Measurements from ENCODE around the gene GAPVD1.

The GAPVD1 gene

DNA sequence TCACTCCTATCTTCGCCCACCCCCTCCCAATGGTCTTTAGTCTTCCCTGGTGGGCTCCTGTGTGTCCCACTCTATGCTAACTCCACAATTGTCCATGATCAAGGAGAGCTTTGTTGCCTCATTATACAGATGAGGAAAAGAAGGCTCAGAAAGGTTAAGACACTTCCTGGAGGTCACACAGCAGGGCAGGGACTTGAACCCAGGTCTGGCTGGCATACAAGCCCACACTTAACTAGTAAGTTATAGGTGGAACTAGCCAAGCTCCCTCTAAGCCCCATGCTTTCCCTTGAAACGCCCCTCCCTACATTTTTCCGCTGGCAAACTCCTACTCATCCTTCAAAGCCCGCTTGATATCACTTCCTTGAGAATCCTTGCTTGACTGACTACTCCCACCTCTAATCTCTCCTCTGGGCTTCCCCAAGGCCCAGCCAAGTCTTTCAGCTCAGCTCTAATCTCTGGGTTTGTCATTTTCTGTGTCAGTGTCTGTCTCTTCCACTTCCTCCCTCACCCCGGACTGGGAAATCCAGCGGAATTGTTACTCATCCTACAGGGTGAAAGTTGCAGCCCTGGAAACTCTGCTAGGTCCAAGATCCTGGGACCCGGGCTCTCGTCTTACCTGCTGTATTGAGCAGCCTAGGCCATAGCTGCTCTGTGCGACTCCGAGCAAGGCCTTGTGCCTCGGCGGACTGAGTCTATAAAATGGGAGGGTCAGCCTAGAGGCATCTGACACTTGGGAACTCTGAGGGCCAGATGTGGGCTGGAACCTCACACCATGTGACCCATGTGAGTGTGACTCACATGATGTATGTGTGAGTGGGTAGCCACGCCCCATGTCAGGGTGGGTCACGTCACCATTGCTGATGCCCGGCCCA is 144.5 kb downstream of the GAPVD1 start:
- peaks cover 10% of the 10 kb centered on the region for H3K27me3 Mint-ChIP-seq (ENCODE audit: low read depth)
- H3K27ac Mint-ChIP-seq: peak overlapping the region in 2 of 3 experiments; percentile 73 to 78
- no peaks in the 10 kb centered on the region for H3K9me3 Mint-ChIP-seq
- no peak for TF ChIP-seq CTCF (IDR thresholded peaks at IDR 0.05; ENCODE audit: unreplicated experiment in 3 of 3)
- no peaks in the 10 kb centered on the region for H3K36me3 Mint-ChIP-seq (ENCODE audit: low read depth)
- H3K4me3 Mint-ChIP-seq: peak overlapping the region; percentile 78 to 85 (median 83)
- peaks cover 21% of the 10 kb centered on the region for H3K4me1 Mint-ChIP-seq

DNA sequence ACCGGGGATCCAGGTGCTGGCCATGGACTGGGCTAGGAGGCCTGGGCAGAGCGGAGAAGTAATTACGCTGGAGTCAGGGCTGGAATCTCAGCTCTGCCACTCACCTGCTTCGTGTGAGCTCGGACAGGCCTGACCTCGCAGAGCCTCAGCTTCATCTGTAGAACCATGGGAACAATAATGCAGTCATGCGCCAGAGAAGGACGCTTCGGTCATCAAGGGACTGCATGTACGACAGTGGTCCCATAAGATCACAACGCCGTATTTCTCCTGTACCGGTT is 145.1 kb downstream of the GAPVD1 start:
- Mint-ChIP-seq H3K27ac (peak overlapping the region in 2 of 3 experiments; percentile 73 to 78), H3K9me3 (no peaks in the 10 kb centered on the region), H3K4me1 (peaks cover 21% of the 10 kb centered on the region), H3K4me3 (peak overlapping the region; percentile 78 to 85 (median 83)), H3K36me3 (ENCODE audit: low read depth) (no peaks in the 10 kb centered on the region), H3K27me3 (ENCODE audit: low read depth) (peaks cover 10% of the 10 kb centered on the region)
- no peak for TF ChIP-seq CTCF (IDR thresholded peaks at IDR 0.05; ENCODE audit: unreplicated experiment in 3 of 3)

DNA sequence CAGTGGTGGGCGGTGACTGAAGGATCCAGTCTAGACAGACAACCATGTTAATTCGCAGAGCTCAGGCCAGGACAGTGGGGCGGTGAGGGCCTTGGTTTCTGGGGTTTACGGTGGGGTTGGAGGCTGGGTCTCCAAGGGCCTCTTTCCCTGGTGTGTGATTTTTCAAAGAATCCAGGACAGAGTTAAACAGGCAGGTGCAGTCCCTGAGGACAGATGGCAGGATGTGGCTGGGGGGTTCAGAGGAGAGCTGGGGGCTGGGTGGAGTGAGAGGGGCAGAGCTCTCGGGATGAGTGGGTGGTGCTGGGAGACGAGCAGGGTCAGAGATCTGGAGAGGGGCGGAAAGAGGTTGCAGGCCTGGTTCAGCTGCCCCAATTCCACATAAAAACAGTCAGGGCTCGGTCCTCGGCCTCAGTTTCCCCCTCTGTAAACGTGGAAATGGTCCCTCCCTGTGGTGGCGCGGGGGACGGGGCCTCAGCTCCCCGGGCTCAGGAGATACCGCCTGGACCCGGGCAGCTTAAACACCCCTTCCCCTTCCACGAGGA is 145.9 kb downstream of the GAPVD1 start:
- Mint-ChIP-seq H3K27me3 (ENCODE audit: low read depth) (peaks cover 10% of the 10 kb centered on the region), H3K4me1 (peaks cover 21% of the 10 kb centered on the region), H3K36me3 (ENCODE audit: low read depth) (no peaks in the 10 kb centered on the region), H3K4me3 (peak overlapping the region; percentile 81 to 85 (median 83)), H3K9me3 (no peaks in the 10 kb centered on the region), H3K27ac (peak overlapping the region; percentile 73 to 78 (median 78))
- TF ChIP-seq CTCF (IDR thresholded peaks at IDR 0.05; ENCODE audit: unreplicated experiment in 3 of 3): no peak

DNA sequence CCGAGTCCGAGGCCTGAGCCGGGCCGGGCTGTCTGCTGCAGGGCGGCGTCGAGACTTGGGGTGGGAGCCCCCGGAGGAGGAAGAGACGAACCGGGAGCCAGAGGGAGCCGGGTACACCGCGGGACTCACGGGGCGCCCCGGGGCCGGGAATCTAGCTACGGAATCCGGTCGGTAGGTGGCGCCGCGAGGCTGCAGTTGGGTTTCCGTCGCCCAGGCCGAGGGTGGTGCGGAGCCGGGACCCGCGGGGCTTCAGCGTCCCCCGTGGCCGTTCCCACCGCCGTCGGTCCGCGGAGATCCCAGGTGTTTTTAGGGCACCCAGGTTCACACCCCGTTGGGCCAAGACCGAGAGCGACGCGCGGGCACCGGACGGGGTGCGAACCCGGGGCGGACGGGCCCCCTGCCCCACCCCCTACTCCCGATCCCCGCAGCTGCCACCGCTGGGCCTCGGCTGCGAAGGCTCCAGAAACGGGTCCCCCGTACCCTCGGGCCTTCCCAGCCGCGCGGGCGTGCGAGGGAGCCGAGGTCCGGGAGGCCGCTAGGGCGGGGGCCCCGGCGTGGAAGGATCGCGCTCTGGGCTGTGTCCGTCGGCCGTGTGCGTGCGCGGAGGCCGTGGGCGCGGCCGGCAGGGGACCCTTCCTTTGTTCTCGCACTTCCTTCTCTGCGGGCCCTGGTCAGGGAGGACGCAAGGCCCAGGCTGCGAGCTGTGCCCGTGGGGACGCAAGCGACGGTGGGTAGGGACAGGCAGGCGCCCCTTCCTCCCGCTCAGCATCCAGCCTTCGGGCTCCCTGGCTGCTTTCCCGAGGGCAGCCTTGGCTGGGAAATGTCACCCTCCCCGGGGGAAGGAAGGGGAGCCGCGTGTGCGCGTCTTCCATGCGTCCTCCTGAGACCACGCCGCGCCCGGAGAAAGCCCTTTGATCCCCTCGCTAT is 146.6 kb downstream of the GAPVD1 start:
- Mint-ChIP-seq H3K4me1 (peaks cover 21% of the 10 kb centered on the region), H3K36me3 (ENCODE audit: low read depth) (no peaks in the 10 kb centered on the region), H3K4me3 (peak overlapping the region; percentile 81 to 85 (median 81)), H3K27me3 (ENCODE audit: low read depth) (peaks cover 10% of the 10 kb centered on the region), H3K27ac (peak overlapping the region; percentile 51 to 78 (median 52)), H3K9me3 (no peaks in the 10 kb centered on the region)
- peak; percentile 91 to 98 (median 96) for TF ChIP-seq CTCF (IDR thresholded peaks at IDR 0.05; ENCODE audit: unreplicated experiment in 3 of 3)

GRCh38 chr9:125409217-125409636 is 147.6 kb downstream of the GAPVD1 start:
- TF ChIP-seq CTCF (IDR thresholded peaks at IDR 0.05; ENCODE audit: unreplicated experiment in 3 of 3): no peak
- Mint-ChIP-seq H3K4me1 (peaks cover 21% of the 10 kb centered on the region), H3K27ac (peak overlapping the region; percentile 67 to 92 (median 77)), H3K36me3 (ENCODE audit: low read depth) (no peaks in the 10 kb centered on the region), H3K4me3 (peak overlapping the region; percentile 81), H3K27me3 (ENCODE audit: low read depth) (peaks cover 10% of the 10 kb centered on the region), H3K9me3 (no peaks in the 10 kb centered on the region)

All from nephron (organoid).